ENCODE results near the gene TRIM27. TPM values are rescaled to one million over a fixed set of nuclear protein-coding genes. Genes with fewer than 3 reads are reported as not detected.
"Not testable (repeated sequence)": the region's sequence is repeated elsewhere in the genome, so short reads cannot be mapped to it uniquely, and the experiment has no call there.

Gene TRIM27
- total and polyA plus RNA-seq, 2 experiments from 2014 or later, result 57.0 to 60.8 TPM

DNA sequence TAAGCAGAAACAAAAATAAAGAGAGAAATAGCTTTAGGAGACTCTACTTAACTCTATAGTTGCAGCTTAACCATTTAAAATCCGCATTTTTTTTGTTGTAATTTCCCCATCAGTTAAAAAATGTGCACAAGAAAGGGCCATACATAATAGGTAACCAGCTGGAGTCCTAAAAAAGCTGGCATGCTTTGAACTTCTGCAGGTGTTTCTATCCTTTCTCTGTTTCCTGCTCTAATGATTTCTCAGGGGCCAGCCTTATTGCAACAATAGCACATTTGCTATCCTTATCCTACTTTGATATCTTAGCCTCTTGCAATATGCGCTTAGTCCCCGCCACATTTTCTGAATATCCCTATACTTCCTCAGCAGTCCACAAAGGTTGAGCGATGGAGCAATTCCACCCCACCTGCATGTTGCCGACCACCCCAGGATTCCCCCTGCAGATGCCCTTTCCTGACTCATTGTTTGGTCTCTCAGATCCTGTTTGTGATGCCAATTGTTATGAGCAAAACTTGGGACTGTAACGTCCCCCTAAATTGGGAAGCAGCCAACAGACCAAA lies 48.5 kb downstream of the TRIM27 start:
- no peak for DNase-seq (ENCODE audit: low spot score)
- no peaks in the 10 kb centered on the region for H3K9me3 ChIP-seq (ENCODE audit: low read depth)
- H3K36me3 ChIP-seq (replicated peaks; ENCODE audit: insufficient read depth, low read depth), result no peaks in the 10 kb centered on the region
- 68% methylated on average over 6 of the region's 6 CpGs for WGBS (ENCODE audit: low lambda C conversion rate, missing lambda C conversion rate)
- H3K4me3 ChIP-seq, result no peak overlapping the region
- no peaks in the 10 kb centered on the region for H4K20me1 ChIP-seq (ENCODE audit: insufficient read depth, poor library complexity, severe bottlenecking)
- no peak overlapping the region for H3K27ac ChIP-seq
- H2AFZ ChIP-seq, result no peak overlapping the region
- no peak overlapping the region for H3K4me2 ChIP-seq
- H3K4me1 ChIP-seq (ENCODE audit: insufficient read depth), result no peaks in the 10 kb centered on the region
- TF ChIP-seq EZH2phosphoT487 (IDR thresholded peaks at IDR 0.05; ENCODE audit: low read depth, severe bottlenecking, unreplicated experiment), result no peak
- no peak for TF ChIP-seq EZH2 (IDR thresholded peaks at IDR 0.05; ENCODE audit: borderline replicate concordance)
- TF ChIP-seq, protein P1, sequence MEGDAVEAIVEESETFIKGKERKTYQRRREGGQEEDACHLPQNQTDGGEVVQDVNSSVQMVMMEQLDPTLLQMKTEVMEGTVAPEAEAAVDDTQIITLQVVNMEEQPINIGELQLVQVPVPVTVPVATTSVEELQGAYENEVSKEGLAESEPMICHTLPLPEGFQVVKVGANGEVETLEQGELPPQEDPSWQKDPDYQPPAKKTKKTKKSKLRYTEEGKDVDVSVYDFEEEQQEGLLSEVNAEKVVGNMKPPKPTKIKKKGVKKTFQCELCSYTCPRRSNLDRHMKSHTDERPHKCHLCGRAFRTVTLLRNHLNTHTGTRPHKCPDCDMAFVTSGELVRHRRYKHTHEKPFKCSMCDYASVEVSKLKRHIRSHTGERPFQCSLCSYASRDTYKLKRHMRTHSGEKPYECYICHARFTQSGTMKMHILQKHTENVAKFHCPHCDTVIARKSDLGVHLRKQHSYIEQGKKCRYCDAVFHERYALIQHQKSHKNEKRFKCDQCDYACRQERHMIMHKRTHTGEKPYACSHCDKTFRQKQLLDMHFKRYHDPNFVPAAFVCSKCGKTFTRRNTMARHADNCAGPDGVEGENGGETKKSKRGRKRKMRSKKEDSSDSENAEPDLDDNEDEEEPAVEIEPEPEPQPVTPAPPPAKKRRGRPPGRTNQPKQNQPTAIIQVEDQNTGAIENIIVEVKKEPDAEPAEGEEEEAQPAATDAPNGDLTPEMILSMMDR (IDR thresholded peaks at IDR 0.05; ENCODE audit: poor library complexity), result no peak
- H3K79me2 ChIP-seq, result no peaks in the 10 kb centered on the region
- no peaks in the 10 kb centered on the region for H3K9me2 ChIP-seq (replicated peaks; ENCODE audit: insufficient read depth)
- no peaks in the 10 kb centered on the region for H3K27me3 ChIP-seq

DNA sequence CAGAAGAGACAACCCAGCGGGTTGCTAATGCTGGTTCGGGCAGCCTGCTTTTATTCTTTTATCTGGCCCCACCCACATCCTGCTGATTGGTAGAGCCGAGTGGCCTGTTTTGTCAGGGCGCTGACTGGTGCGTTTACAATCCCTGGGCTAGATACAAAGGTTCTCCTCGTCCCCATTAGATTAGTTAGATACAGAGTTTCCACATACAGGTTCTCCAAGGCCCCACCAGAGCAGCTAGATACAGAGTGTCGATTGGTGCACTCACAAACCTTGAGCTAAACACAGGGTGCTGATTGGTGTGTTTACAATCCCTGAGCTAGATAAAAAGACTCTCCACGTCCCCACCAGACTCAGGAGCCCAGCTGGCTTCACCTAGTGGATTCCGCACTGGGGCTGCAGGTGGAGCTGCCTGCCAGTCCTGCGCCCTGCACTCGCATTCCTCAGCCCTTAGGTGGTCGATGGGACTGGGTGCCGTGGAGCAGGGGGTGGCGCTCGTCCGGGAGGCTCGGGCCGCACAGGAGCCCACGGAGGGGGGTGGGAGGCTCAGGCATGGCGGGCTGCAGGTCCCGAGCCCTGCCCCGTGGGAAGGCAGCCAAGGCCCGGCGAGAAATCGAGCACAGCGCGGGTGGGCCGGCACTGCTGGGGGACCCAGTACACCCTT lies 51.5 kb downstream of the TRIM27 start:
- H3K36me3 ChIP-seq (replicated peaks; ENCODE audit: insufficient read depth, low read depth); H4K20me1 ChIP-seq (ENCODE audit: insufficient read depth, poor library complexity, severe bottlenecking); H3K27me3 ChIP-seq; H3K79me2 ChIP-seq; H2AFZ ChIP-seq; H3K9me2 ChIP-seq (replicated peaks; ENCODE audit: insufficient read depth); H3K4me2 ChIP-seq; H3K4me3 ChIP-seq; H3K9me3 ChIP-seq (ENCODE audit: low read depth); DNase-seq (ENCODE audit: low spot score); H3K4me1 ChIP-seq (ENCODE audit: insufficient read depth); H3K27ac ChIP-seq: not testable (repeated sequence)
- 86% methylated on average over 12 of the region's 28 CpGs for WGBS (ENCODE audit: low lambda C conversion rate, missing lambda C conversion rate)

DNA sequence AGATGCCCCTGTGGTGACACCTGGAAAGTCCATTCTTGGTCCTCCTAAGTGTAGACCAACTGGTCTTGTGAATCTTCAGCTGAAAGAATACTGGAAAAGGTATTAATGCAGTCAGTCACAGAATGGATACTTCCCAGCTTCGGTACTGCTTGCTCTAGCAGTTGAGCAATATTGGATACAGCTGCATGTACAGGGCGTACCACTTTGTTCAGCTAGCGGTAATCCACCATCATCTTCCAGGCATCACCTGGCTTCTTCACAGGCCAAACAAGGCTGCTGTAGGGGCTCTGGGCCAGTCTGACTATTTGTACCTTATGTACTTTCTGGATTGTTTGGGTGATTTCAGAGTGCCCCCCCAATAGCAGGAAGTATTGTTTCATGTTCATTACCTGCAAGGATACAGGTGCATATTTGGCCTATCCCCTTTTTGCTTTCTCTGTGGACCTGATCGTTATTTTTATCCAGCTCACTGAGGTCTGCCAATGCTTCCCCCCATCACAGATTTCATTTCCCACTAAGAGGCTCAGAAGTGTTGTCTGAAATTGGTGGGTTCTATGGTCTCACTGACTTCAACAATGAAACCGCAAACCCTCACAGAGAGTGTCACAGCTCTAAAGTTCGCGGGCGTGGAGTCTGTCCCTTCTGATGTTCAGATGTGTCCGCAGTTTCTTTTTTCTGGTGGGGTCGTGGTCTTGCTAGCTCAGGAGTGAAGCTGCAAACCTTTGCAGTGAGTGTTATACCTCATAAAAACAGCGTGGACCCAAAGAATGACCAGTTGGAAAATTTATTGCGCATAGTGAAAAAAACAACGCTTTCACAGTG lies 52.2 kb downstream of the TRIM27 start:
- no peaks in the 10 kb centered on the region for H3K79me2 ChIP-seq
- no peaks in the 10 kb centered on the region for H3K9me3 ChIP-seq (ENCODE audit: low read depth)
- H2AFZ ChIP-seq, result no peak overlapping the region
- DNase-seq (ENCODE audit: low spot score), result no peak
- TF ChIP-seq, protein P1 (IDR thresholded peaks at IDR 0.05; ENCODE audit: poor library complexity), result no peak
- no peak for TF ChIP-seq EZH2 (IDR thresholded peaks at IDR 0.05; ENCODE audit: borderline replicate concordance)
- peaks cover 4% of the 10 kb centered on the region for H3K4me1 ChIP-seq (ENCODE audit: insufficient read depth)
- H3K27me3 ChIP-seq, result no peaks in the 10 kb centered on the region
- WGBS (ENCODE audit: low lambda C conversion rate, missing lambda C conversion rate), result 92% methylated on average over 13 of the region's 13 CpGs
- H3K27ac ChIP-seq, result no peak overlapping the region
- H3K4me2 ChIP-seq, result no peak overlapping the region
- no peaks in the 10 kb centered on the region for H3K36me3 ChIP-seq (replicated peaks; ENCODE audit: insufficient read depth, low read depth)
- H3K4me3 ChIP-seq, result no peak overlapping the region
- H4K20me1 ChIP-seq (ENCODE audit: insufficient read depth, poor library complexity, severe bottlenecking), result no peaks in the 10 kb centered on the region
- H3K9me2 ChIP-seq (replicated peaks; ENCODE audit: insufficient read depth), result no peaks in the 10 kb centered on the region

DNA sequence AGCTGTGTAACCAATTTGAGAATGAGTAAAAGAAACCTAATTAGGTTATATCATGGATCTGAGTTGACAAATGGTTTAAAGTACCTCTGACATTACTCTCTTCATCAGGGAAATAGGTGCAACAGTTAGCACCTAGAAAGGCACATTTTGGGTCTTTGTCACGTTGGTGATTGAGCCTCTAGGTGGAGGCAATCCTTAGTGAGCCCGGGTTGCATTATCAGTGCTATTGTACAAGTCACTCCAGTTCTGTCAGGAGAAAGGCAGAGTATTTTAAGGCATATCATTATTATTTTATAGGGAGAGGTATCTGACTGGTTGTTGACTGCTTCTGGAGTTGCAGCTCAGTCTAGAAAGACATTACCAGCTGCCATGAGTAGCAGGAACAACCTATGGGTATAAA lies 54.9 kb downstream of the TRIM27 start:
- WGBS (ENCODE audit: low lambda C conversion rate, missing lambda C conversion rate), result 65% methylated on average over 2 of the region's 2 CpGs
- Histone ChIP-seq H3K4me1 (ENCODE audit: insufficient read depth) (peaks cover 7% of the 10 kb centered on the region), H3K9me2 (replicated peaks; ENCODE audit: insufficient read depth) (no peaks in the 10 kb centered on the region), H3K27me3 (no peaks in the 10 kb centered on the region), H3K79me2 (no peaks in the 10 kb centered on the region), H3K27ac (no peak overlapping the region), H2AFZ (no peak overlapping the region), H3K4me2 (no peak overlapping the region), H3K36me3 (replicated peaks; ENCODE audit: insufficient read depth, low read depth) (no peaks in the 10 kb centered on the region), H4K20me1 (ENCODE audit: insufficient read depth, poor library complexity, severe bottlenecking) (no peaks in the 10 kb centered on the region), H3K9me3 (ENCODE audit: low read depth) (no peaks in the 10 kb centered on the region), H3K4me3 (no peak overlapping the region)
- TF ChIP-seq EZH2phosphoT487 (IDR thresholded peaks at IDR 0.05; ENCODE audit: low read depth, severe bottlenecking, unreplicated experiment), result no peak
- TF ChIP-seq, protein P1 (IDR thresholded peaks at IDR 0.05; ENCODE audit: poor library complexity), result no peak
- no peak for TF ChIP-seq EZH2 (IDR thresholded peaks at IDR 0.05; ENCODE audit: borderline replicate concordance)
- no peak for DNase-seq (ENCODE audit: low spot score)

Data from hepatocyte (in vitro differentiated cells).